ENCODE data around the gene POLR3GL.

POLR3GL gene

DNA sequence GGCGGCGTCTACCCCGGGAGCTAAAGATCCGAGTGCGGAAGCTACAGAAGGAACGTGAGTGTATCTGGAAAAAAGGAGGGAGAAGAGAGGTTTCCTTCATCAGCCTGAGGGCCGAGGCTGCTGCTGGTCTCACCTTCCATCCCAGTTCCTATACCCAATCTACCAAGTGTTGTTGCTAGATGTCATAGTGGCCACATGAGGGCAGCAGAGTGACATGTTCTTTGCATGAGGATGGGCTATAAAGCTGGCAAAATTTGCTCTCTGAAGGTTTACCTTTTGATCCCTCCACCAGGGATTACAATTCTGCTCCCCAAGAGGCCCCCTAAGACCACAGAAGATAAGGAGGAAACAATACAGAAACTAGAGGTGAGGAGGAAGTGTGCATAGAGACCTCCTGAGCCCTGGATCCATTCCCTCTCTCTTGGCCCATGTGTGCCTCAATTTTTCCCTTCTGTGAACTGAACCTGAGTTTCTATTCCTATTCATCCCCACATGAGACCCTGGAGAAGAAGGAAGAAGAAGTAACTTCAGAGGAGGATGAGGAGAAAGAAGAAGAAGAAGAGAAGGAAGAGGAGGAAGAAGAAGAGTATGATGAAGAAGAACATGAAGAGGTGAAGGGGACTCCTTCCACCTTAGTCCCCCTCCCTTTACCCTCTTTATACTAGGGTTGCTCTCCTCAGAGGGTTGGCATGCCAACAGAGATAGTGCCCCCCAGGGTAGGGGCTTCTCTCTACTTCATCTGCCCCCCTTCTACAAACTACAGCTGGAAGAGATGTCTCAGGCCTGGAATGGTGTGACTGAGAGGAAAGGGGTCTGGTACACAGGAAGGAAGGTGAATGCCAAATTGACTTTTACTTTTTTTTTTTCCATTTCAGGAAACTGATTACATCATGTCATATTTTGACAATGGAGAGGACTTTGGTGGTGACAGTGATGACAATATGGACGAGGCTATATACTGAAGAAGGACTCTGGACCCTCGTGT lies 13.3 kb downstream of the POLR3GL start:
- Histone ChIP-seq H3K36me3 (ENCODE audit: control insufficient read depth, insufficient read depth, low read length, severe bottlenecking) (no peaks in the 10 kb centered on the region), H3K9me3 (ENCODE audit: control insufficient read depth, low read length) (no peaks in the 10 kb centered on the region), H3K27me3 (replicated peaks; ENCODE audit: control insufficient read depth, insufficient read depth, low read length) (no peaks in the 10 kb centered on the region), H3K4me3 (ENCODE audit: low read length) (peak overlapping the region; percentile 73), H3K9ac (ENCODE audit: low read length) (peak overlapping the region; percentile 94), H3K4me1 (ENCODE audit: control insufficient read depth, insufficient read depth, low read length) (peaks cover 46% of the 10 kb centered on the region)
- DNase-seq (ENCODE audit: low read depth) = peak; percentile 90

DNA sequence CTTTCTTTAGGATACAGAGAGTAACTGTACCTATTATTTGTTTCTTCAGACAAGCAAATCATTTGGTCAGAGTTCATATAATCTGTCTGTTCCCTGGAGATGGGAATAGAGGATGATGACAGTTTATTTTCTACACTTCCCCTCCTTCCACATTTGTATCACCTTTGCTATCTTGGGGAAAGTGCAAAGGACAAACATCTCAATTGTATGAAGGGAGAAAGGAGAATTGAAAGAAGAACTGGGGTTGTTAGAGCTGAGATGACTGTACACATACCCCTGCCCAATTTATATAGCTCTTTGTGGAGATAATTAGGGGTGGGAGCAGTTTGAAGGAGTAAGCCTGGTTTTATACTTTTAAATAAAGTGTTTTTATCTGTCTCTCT lies 14.0 kb downstream of the POLR3GL start:
- peaks cover 50% of the 10 kb centered on the region for H3K4me1 ChIP-seq (ENCODE audit: control insufficient read depth, insufficient read depth, low read length)
- H3K27me3 ChIP-seq (replicated peaks; ENCODE audit: control insufficient read depth, insufficient read depth, low read length) = no peaks in the 10 kb centered on the region
- H3K4me3 ChIP-seq (ENCODE audit: low read length) = peak overlapping the region; percentile 73
- no peaks in the 10 kb centered on the region for H3K9me3 ChIP-seq (ENCODE audit: control insufficient read depth, low read length)
- peak overlapping the region; percentile 94 for H3K9ac ChIP-seq (ENCODE audit: low read length)
- DNase-seq (ENCODE audit: low read depth) = no peak
- no peaks in the 10 kb centered on the region for H3K36me3 ChIP-seq (ENCODE audit: control insufficient read depth, insufficient read depth, low read length, severe bottlenecking)

DNA sequence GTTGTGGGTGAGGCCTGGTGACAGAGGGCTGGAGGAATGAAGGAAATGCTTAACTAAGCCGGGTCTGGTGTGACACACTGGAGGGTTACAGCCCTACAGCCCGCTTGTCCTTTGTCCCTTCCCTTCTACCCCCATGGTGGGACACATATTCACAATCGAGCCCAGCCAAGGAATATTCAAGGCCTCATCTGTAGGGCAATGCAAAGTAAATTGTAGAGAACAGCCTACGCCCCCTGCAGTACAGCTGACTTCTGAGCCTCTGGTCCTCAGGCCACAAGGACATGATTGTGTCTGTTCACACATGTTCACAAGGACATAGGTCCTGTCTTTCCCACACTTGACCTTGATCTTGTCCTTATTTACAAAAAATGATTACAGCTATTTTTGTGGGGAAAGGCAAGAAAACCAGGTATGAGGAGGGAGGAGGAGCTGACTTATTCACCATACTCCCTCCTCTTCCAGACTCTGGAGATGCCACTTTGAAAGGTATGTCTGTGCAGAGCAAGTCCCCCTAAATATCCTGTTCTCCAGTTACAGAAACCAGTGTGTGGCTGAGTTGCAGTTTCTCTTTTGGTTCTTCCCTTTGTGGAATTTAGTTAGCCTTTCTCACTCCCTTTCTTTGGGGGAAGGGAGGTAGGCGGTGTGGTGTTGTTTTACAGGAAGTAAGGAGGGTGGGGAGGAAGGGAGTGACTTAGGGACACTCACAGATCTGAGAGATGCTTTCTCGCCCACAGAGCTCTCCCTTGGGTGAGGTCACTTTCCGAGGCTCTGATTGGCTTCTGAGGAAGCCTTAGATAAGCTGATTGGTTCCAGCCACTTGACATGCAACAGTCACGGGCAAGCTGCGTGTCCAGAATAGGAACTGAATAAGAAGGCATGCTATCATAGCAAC lies 14.6 kb downstream of the POLR3GL start:
- peak overlapping the region; percentile 73 for H3K4me3 ChIP-seq (ENCODE audit: low read length)
- peak; percentile 99 for DNase-seq (ENCODE audit: low read depth)
- H3K27me3 ChIP-seq (replicated peaks; ENCODE audit: control insufficient read depth, insufficient read depth, low read length) = no peaks in the 10 kb centered on the region
- H3K36me3 ChIP-seq (ENCODE audit: control insufficient read depth, insufficient read depth, low read length, severe bottlenecking) = no peaks in the 10 kb centered on the region
- peak overlapping the region; percentile 94 for H3K9ac ChIP-seq (ENCODE audit: low read length)
- peaks cover 55% of the 10 kb centered on the region for H3K4me1 ChIP-seq (ENCODE audit: control insufficient read depth, insufficient read depth, low read length)
- no peaks in the 10 kb centered on the region for H3K9me3 ChIP-seq (ENCODE audit: control insufficient read depth, low read length)

DNA sequence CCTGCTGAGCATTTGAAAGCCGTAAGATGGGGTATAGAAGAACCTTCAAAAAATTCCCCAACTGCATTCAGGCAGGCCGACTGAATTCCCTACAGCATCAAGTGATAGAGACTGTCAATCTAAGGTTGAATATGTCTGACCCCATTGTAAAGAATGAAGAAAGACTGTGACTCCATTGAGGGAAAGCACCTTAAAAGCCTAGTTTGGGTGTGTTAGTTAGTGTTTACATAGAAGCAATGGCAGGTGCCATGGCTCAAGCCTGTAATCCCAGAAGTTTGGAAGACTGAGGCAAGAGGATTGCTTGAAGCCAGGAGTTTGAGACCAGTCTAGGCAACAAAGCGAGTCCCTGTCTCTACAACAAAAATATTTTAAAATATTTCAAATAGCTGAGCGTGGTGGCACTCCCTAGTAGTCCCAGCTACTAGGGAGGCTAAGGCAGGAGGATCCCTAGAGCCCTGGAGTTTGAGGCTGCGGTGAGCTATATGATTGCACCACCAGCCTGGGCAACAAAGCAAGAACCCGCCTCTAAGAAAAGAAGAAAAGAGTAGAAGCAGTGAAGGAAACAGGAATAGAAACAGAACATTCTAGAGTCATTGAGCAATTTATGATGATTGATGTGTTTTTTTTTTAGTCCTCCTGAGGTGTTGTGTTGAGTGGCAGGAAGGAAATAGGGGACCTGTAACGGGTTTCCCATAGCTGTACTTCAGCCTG lies 15.4 kb downstream of the POLR3GL start:
- peak overlapping the region; percentile 78 for H3K9ac ChIP-seq (ENCODE audit: low read length)
- H3K27me3 ChIP-seq (replicated peaks; ENCODE audit: control insufficient read depth, insufficient read depth, low read length) = no peaks in the 10 kb centered on the region
- H3K36me3 ChIP-seq (ENCODE audit: control insufficient read depth, insufficient read depth, low read length, severe bottlenecking) = no peaks in the 10 kb centered on the region
- no peaks in the 10 kb centered on the region for H3K9me3 ChIP-seq (ENCODE audit: control insufficient read depth, low read length)
- H3K4me1 ChIP-seq (ENCODE audit: control insufficient read depth, insufficient read depth, low read length) = peaks cover 62% of the 10 kb centered on the region
- H3K4me3 ChIP-seq (ENCODE audit: low read length) = peak overlapping the region; percentile 66
- DNase-seq (ENCODE audit: low read depth) = no peak

DNA sequence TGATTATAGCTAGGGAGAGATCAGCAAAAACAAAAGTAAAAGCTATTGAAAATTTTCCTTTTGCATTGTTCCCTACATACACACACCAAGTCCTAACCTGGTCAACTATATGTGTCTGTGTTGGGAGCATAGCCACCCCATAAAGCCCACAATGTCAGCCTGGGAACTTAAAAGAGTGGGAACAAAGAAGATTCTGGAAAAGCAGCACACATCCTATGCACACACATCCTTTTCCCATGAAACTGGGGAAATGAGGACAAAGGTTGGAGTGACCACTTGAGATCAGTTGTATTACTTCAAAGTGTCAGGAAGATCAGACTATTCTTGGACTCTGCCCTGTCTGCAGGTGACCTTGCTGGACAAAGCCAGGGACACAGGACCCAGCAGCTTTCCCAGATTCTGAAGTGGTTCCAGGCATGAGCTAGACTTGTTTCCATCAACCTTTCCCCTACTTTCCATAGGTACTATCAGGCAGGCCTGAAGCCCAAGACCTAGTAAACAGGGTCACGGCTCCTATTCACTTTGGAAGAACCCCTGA lies 16.0 kb downstream of the POLR3GL start:
- no peaks in the 10 kb centered on the region for H3K27me3 ChIP-seq (replicated peaks; ENCODE audit: control insufficient read depth, insufficient read depth, low read length)
- no peak for DNase-seq (ENCODE audit: low read depth)
- no peak overlapping the region for H3K4me3 ChIP-seq (ENCODE audit: low read length)
- no peaks in the 10 kb centered on the region for H3K9me3 ChIP-seq (ENCODE audit: control insufficient read depth, low read length)
- H3K36me3 ChIP-seq (ENCODE audit: control insufficient read depth, insufficient read depth, low read length, severe bottlenecking) = no peaks in the 10 kb centered on the region
- peaks cover 68% of the 10 kb centered on the region for H3K4me1 ChIP-seq (ENCODE audit: control insufficient read depth, insufficient read depth, low read length)
- H3K9ac ChIP-seq (ENCODE audit: low read length) = peak overlapping the region; percentile 78

DNA sequence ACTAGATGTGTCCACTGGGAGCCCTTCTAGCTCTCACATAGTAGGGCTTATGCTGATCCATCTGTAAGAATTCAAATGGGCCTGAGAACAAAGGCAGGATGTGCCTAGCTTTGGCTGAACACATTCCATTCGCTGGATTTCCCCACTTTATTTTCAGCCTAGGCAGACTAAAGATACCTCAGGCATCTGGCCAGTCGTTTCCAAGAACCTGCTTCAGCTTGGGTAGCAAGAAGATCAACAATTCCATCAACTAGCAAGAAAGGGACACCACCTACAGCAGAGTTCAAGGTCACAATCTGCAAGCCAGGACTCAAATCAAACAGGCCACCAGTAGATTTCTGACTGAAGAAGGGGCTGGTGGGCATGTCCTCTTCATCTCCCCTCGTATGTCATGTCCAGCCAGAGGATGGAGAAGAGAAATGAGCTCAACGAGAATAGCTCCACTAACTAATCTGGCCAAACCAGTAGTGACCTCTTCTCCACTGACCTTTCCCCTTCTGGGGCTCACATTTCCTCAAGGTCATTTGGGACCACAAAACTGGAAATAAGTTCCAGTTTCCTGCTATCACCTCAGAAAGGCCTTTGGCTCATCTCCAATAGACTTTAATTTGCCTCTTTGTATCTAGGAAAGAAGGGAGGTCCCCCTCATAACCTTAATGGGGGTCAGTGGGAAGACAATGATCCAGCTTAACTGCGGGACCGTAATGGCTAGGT lies 17.7 kb downstream of the POLR3GL start:
- no peaks in the 10 kb centered on the region for H3K36me3 ChIP-seq (ENCODE audit: control insufficient read depth, insufficient read depth, low read length, severe bottlenecking)
- no peak for DNase-seq (ENCODE audit: low read depth)
- no peaks in the 10 kb centered on the region for H3K9me3 ChIP-seq (ENCODE audit: control insufficient read depth, low read length)
- peaks cover 76% of the 10 kb centered on the region for H3K4me1 ChIP-seq (ENCODE audit: control insufficient read depth, insufficient read depth, low read length)
- no peak overlapping the region for H3K4me3 ChIP-seq (ENCODE audit: low read length)
- H3K27me3 ChIP-seq (replicated peaks; ENCODE audit: control insufficient read depth, insufficient read depth, low read length) = no peaks in the 10 kb centered on the region
- no peak overlapping the region for H3K9ac ChIP-seq (ENCODE audit: low read length)

DNA sequence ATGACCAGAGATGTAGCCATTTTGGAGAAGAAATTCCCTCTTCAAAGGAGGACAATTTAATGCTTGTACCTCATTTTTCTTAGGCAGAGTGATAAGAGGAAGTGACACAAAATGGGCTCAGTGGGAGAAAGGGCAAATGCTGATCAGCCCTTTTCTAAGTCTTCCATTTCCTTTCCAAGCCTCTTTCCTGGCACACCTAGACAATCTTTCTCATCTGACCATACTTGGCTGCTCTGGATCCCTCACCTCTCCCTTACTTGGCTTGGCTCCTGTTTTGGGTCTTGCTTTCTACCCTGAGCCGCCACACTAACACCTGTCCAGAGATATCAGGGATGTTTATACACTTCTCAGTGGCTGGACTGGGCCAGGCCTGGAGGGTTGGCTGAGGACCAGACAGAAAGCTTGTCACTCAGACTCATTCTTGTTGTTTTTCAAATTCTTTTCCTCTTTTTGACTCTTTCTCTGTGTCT lies 18.8 kb downstream of the POLR3GL start:
- H3K9me3 ChIP-seq (ENCODE audit: control insufficient read depth, low read length) = no peaks in the 10 kb centered on the region
- DNase-seq (ENCODE audit: low read depth) = no peak
- no peak overlapping the region for H3K4me3 ChIP-seq (ENCODE audit: low read length)
- H3K36me3 ChIP-seq (ENCODE audit: control insufficient read depth, insufficient read depth, low read length, severe bottlenecking) = no peaks in the 10 kb centered on the region
- H3K9ac ChIP-seq (ENCODE audit: low read length) = peak overlapping the region; percentile 45
- peaks cover 69% of the 10 kb centered on the region for H3K4me1 ChIP-seq (ENCODE audit: control insufficient read depth, insufficient read depth, low read length)
- H3K27me3 ChIP-seq (replicated peaks; ENCODE audit: control insufficient read depth, insufficient read depth, low read length) = no peaks in the 10 kb centered on the region

DNA sequence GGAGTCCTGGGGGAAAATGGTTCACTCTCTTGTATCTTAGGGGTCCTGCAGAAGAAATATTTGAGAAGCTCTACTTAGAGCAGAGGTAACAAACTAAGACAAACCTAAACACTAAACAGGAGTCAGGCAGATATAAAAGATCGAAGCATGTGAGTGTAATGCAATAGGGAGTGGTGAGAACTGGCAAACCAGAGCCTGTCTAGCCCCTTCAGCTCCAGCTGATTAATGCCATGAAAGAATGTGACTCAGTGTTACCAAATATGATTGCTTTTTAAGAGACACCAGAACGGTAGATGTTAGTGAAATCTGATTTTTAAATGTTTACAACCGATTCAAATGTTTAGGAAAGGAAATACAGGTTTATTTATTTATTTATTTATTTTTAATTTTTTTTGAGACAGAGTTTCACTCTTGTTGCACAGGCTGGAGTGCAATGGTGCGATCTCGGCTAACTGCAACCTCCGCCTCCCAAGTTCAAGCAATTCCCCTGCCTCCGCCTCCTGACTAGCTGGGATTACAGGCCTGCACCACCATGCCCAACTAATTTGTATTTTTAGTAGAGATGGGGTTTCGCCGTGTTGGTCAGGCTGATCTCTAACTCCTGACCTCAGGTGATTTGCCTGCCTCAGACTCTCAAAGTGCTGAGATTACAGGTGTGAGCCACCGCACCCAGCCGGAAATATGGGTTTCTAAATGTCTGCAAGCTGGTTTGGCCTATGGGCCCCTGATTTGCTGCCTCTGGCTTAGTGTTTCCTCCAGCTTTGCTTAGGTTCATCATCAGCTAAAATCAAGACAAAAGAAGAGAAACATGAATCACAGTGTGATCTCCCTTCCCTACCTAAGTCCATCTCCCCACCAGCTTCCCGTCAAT lies 19.7 kb downstream of the POLR3GL start:
- Histone ChIP-seq H3K9ac (ENCODE audit: low read length) (peak overlapping the region; percentile 51), H3K4me1 (ENCODE audit: control insufficient read depth, insufficient read depth, low read length) (peaks cover 59% of the 10 kb centered on the region), H3K4me3 (ENCODE audit: low read length) (no peak overlapping the region), H3K9me3 (ENCODE audit: control insufficient read depth, low read length) (no peaks in the 10 kb centered on the region), H3K27me3 (replicated peaks; ENCODE audit: control insufficient read depth, insufficient read depth, low read length) (no peaks in the 10 kb centered on the region), H3K36me3 (ENCODE audit: control insufficient read depth, insufficient read depth, low read length, severe bottlenecking) (no peaks in the 10 kb centered on the region)
- no peak for DNase-seq (ENCODE audit: low read depth)

DNA sequence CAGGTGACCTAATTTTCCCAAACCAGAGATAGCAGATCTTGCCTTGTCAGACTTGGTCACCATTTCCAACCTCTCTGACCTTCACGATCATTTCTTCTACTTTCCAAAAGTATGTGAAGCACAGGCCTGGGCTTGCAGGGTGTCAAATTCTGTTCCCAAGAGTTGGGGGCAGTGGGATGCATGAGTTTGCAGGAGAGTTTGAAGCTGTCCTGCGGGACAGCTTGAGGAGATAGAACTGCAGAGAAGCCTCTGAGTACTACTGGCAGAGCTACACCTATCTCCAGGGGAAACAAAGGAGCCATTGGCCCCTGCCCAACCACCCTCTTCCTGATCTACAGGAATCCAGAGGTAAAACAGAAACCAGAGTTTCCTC lies 20.6 kb downstream of the POLR3GL start:
- H3K4me3 ChIP-seq (ENCODE audit: low read length) = peak overlapping the region; percentile 26
- no peaks in the 10 kb centered on the region for H3K27me3 ChIP-seq (replicated peaks; ENCODE audit: control insufficient read depth, insufficient read depth, low read length)
- DNase-seq (ENCODE audit: low read depth) = no peak
- peak overlapping the region; percentile 51 for H3K9ac ChIP-seq (ENCODE audit: low read length)
- H3K9me3 ChIP-seq (ENCODE audit: control insufficient read depth, low read length) = no peaks in the 10 kb centered on the region
- no peaks in the 10 kb centered on the region for H3K36me3 ChIP-seq (ENCODE audit: control insufficient read depth, insufficient read depth, low read length, severe bottlenecking)
- peaks cover 52% of the 10 kb centered on the region for H3K4me1 ChIP-seq (ENCODE audit: control insufficient read depth, insufficient read depth, low read length)

Data from adipocyte (in vitro differentiated cells).